HUES48 (cell line): Measurements from ENCODE around the gene MARCHF2.

ENCODE experiments used
- H3K27ac ChIP-seq: one replicate; pipeline ENCODE4 v1.7.0; 2013; ENCODE audit warnings: low read depth, low read length, inconsistent platforms
- H3K27me3 ChIP-seq: 2 replicates; pipeline ENCODE4 v1.6.1; 2013; ENCODE audit warnings: mild to moderate bottlenecking, low read length; ENCODE audit not compliant: control insufficient read depth, insufficient read depth
- H3K36me3 ChIP-seq: 2 replicates; pipeline ENCODE4 v1.6.1; 2013; ENCODE audit warnings: low read length; ENCODE audit not compliant: control insufficient read depth, insufficient read depth
- H3K4me1 ChIP-seq: 2 replicates; pipeline ENCODE4 v1.6.1; 2013; ENCODE audit warnings: mild to moderate bottlenecking, low read length; ENCODE audit not compliant: control insufficient read depth, insufficient read depth
- H3K4me3 ChIP-seq: 2 replicates; pipeline ENCODE4 v1.5.1; 2013; ENCODE audit warnings: mild to moderate bottlenecking, low read depth, low read length
- H3K9ac ChIP-seq: 2 replicates; pipeline ENCODE4 v1.6.1; 2013; ENCODE audit warnings: mild to moderate bottlenecking, low read depth, low read length, moderate library complexity
- H3K9me3 ChIP-seq: 2 replicates; pipeline ENCODE4 v1.6.1; 2013; ENCODE audit warnings: low read length; ENCODE audit not compliant: control insufficient read depth, insufficient read depth

Gene MARCHF2

GRCh38 chr19:8466018-8466417 lies 52.9 kb downstream of the MARCHF2 start:
- Histone ChIP-seq H3K27ac (no peak overlapping the region), H3K4me1 (peaks cover 12% of the 10 kb centered on the region), H3K36me3 (peaks cover 97% of the 10 kb centered on the region), H3K4me3 (no peak overlapping the region), H3K9me3 (no peaks in the 10 kb centered on the region), H3K9ac (no peak overlapping the region), H3K27me3 (no peaks in the 10 kb centered on the region)

DNA sequence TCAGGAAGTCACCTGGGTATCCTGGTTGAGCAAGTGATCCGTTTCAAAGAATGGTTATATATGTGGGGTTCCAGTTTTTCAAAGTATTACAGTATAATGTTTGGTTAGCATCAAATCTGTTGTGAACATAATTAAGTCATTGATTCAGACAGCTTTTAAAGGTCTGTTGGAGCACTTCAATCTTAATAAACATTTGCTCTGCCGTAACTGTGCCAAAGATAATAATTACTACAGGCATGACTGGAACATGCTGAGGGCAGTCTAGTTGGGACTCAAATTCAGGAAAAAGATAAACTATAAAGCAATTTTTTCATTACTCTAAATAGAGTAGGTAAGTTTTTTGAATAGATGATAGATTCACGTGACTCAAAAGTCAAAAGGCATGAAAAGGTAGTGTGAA lies 55.0 kb downstream of the MARCHF2 start:
- no peak overlapping the region for H3K27ac ChIP-seq
- H3K4me3 ChIP-seq, result no peak overlapping the region
- H3K9ac ChIP-seq, result no peak overlapping the region
- H3K27me3 ChIP-seq, result no peaks in the 10 kb centered on the region
- H3K4me1 ChIP-seq, result no peaks in the 10 kb centered on the region
- H3K9me3 ChIP-seq, result no peaks in the 10 kb centered on the region
- H3K36me3 ChIP-seq, result peaks cover 99% of the 10 kb centered on the region

GRCh38 chr19:8468761-8469373 lies 55.8 kb downstream of the MARCHF2 start:
- Histone ChIP-seq H3K27ac (no peak overlapping the region), H3K36me3 (peaks cover 99% of the 10 kb centered on the region), H3K27me3 (no peaks in the 10 kb centered on the region), H3K4me1 (no peaks in the 10 kb centered on the region), H3K9ac (no peak overlapping the region), H3K4me3 (no peak overlapping the region), H3K9me3 (no peaks in the 10 kb centered on the region)

- Histone ChIP-seq H3K27me3 (no peaks in the 10 kb centered on the region), H3K27ac (no peak overlapping the region), H3K4me1 (no peaks in the 10 kb centered on the region), H3K9me3 (no peaks in the 10 kb centered on the region), H3K9ac (no peak overlapping the region), H3K4me3 (no peak overlapping the region), H3K36me3 (peaks cover 99% of the 10 kb centered on the region)
Observed at GRCh38 chr19:8469613-8470368, 56.7 kb downstream of the MARCHF2 start.

DNA sequence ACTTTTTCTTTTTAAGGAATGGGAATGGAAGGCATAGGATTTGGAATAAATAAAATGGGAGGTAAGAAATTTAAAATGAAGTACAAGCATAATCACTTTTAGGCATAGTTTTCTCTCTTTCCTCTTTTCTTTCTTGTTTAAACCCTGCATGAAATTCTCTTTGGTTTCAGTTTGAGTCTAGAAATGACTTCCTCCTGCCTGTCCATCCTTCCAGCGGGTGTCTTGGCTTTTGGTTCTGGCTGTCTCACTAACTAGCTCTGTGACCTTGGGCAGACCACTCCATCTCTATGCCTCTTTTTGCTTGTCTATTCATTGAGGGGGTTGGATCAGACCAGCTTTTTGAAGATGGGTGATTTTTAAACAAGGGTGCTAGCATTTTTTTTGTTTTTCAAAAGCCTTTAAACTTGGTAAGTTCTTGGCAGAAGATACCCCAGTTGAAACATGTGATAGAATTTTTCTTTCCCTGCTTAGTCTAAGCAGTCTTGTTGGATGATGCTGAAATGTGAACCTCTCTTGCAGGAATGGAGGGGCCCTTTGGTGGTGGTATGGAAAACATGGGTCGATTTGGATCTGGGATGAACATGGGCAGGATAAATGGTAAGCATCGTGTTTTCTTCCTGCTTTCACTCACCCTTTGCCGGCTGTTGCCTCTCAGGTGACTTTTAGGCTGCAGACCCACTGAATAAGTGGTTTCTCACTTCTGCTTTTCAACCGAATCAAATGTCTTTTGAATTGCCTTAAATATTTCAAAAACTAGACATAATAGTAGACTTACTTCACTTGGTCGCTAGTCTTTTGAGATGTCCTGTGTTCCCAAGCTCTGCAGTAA lies 60.8 kb downstream of the MARCHF2 start:
- Histone ChIP-seq H3K9me3 (no peaks in the 10 kb centered on the region), H3K4me1 (no peaks in the 10 kb centered on the region), H3K4me3 (no peak overlapping the region), H3K36me3 (peaks cover 100% of the 10 kb centered on the region), H3K27ac (no peak overlapping the region), H3K27me3 (no peaks in the 10 kb centered on the region), H3K9ac (no peak overlapping the region)

GRCh38 chr19:8475005-8475404 lies 61.9 kb downstream of the MARCHF2 start:
- Histone ChIP-seq H3K36me3 (peaks cover 95% of the 10 kb centered on the region), H3K9me3 (no peaks in the 10 kb centered on the region), H3K4me1 (no peaks in the 10 kb centered on the region), H3K27ac (no peak overlapping the region), H3K4me3 (no peak overlapping the region), H3K27me3 (no peaks in the 10 kb centered on the region), H3K9ac (no peak overlapping the region)

- Histone ChIP-seq H3K27me3 (no peaks in the 10 kb centered on the region), H3K9ac (no peak overlapping the region), H3K36me3 (peaks cover 93% of the 10 kb centered on the region), H3K9me3 (no peaks in the 10 kb centered on the region), H3K27ac (no peak overlapping the region), H3K4me3 (no peak overlapping the region), H3K4me1 (0 out of 2 replicates have a peak, but pooled peaks cover 6% of the 10 kb centered on the region)
Observed at GRCh38 chr19:8476524-8476923, 63.4 kb downstream of the MARCHF2 start.

DNA sequence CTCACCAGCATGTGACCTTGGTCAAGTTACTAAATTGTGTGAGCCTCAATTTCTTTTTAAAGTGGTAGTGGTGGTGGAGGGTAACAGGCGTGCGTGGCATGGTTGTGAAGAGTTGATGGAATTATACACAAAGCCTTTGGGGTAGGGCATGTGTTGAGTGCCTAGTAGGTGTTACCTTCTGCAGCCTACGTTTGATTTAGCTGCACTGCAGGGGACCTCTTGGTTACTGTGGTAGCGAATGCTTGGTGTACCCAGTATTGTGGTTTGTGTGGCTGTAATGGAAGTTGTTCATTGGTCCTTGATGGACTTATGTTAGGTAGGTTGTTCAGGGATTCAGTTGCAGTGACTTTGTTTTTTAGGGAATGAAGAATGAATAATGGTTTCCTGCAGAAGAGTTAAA lies 64.8 kb downstream of the MARCHF2 start:
- Histone ChIP-seq H3K9ac (no peak overlapping the region), H3K27ac (no peak overlapping the region), H3K4me1 (0 out of 2 replicates have a peak, but pooled peaks cover 6% of the 10 kb centered on the region), H3K4me3 (no peak overlapping the region), H3K36me3 (peaks cover 91% of the 10 kb centered on the region), H3K9me3 (no peaks in the 10 kb centered on the region), H3K27me3 (no peaks in the 10 kb centered on the region)

GRCh38 chr19:8478598-8478997 lies 65.5 kb downstream of the MARCHF2 start:
- Histone ChIP-seq H3K9ac (no peak overlapping the region), H3K9me3 (no peaks in the 10 kb centered on the region), H3K4me1 (0 out of 2 replicates have a peak, but pooled peaks cover 6% of the 10 kb centered on the region), H3K4me3 (no peak overlapping the region), H3K36me3 (peaks cover 91% of the 10 kb centered on the region), H3K27ac (no peak overlapping the region), H3K27me3 (no peaks in the 10 kb centered on the region)

- no peaks in the 10 kb centered on the region for H3K9me3 ChIP-seq
- H3K9ac ChIP-seq, result no peak overlapping the region
- H3K27me3 ChIP-seq, result no peaks in the 10 kb centered on the region
- H3K36me3 ChIP-seq, result peaks cover 87% of the 10 kb centered on the region
- H3K4me1 ChIP-seq, result 0 out of 2 replicates have a peak, but pooled peaks cover 6% of the 10 kb centered on the region
- H3K4me3 ChIP-seq, result no peak overlapping the region
- H3K27ac ChIP-seq, result no peak overlapping the region
Observed at GRCh38 chr19:8481201-8481600, 68.1 kb downstream of the MARCHF2 start.

- Histone ChIP-seq H3K4me1 (0 out of 2 replicates have a peak, but pooled peaks cover 6% of the 10 kb centered on the region), H3K36me3 (peaks cover 87% of the 10 kb centered on the region), H3K9ac (no peak overlapping the region), H3K9me3 (no peaks in the 10 kb centered on the region), H3K4me3 (no peak overlapping the region), H3K27me3 (no peaks in the 10 kb centered on the region), H3K27ac (no peak overlapping the region)
Observed at GRCh38 chr19:8481616-8482015, 68.5 kb downstream of the MARCHF2 start.
